NK-92 treated with Interleukin-12 subunit alpha and Interleukin-12 subunit beta, amount 100 ng/mL, for 24 hours (cell line): Measurements from ENCODE around the gene EXOC4.
"Not testable (repeated sequence)": the region's sequence is repeated elsewhere in the genome, so short reads cannot be mapped to it uniquely, and the experiment has no call there.

Experiments used
- DNase-seq: peaks from one replicate; lab custom pipeline; 2025; lab: John Stamatoyannopoulos, UW

EXOC4 gene

DNA sequence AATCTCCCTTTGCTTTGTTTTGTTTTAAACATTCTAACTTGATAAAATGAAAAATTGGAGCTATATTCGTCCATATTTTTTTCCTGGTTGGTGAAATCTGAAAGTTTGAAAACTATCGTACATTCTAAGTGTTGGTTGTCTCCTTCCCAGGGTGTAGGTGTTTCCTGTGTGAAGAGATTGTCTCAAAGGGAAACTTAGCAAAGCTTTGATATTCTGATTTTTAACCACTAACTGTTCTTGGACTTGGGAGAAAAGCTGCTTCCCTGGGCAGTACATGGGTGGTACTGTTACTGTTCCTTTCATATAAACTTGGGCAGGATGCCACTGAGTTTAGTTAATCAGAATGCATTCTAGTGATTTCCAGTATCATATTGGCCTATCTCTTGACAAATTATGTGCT lies 620.8 kb downstream of the EXOC4 start:
- no peak for DNase-seq

DNA sequence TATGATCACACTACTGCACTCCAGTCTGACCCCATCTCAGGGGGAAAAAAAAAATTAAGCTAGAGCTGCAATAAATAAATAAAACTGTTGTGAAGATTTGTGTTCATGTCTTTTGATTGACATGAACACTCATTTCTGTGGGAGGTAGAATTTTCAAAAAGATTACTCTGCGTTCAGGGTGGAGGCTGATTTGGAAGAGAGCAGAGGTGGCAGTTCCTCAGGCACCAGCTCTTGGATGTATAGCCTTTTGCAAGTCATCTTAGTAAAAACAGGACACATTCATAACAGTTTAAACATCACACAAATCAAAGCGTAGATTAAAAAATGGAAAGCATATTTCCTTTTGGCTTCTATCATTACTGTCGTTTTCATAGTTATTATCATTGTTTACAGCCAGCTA lies 630.7 kb downstream of the EXOC4 start:
- DNase-seq: no peak

DNA sequence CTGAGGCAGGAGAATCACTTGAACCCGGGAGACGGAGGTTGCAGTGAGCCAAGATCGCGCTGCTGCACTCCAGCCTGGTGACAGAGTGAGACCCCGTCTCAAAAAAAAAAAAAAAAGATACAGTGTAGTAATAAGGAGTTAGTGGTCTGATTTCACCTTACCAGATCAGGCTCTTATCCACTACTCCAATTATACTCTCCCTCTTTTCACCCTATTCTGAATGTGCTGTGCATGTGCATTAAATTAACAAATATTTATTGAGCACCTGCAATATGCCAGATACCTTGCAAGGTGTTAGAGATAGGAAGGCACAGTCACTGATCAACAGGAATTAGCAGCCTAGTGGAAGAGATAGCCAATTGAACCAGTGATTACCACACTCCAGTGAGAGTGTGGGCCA lies 632.3 kb downstream of the EXOC4 start:
- DNase-seq: no peak

DNA sequence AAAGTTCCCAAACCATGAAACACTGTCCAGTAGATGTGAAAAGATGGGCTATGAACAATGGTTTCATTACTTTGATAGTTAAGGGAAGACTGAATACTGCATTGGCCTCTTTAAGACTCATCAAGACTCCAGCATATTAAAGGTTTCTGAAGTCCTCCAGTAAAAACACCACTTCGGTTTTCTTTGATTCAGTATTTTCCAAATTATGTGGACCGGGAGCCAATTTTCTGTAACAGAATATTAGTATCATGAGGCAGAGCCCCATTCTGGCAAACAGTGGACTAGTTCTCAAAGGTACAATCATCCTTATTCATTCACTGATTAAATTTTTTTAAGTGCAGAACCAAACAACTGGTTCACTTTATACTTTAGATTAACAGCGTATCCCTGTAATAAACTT lies 633.2 kb downstream of the EXOC4 start:
- DNase-seq: no peak

DNA sequence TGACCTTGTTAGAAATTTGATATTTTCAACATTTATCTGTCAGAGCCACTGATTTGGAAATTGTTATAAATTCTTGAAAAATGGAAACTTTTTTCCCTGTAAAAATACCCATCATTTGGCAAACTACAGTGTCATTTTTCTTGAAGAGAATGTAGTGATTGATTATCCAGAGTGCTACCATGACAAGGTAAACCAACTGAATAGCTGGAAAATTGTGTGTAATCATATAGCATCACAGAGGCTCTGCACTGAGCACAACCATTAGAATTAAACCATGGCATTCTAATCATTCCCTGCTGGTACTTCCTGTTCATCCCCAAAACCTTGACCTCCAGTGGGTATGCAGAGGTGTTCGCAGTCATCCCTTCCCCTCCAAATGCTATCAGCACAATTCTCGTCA lies 633.9 kb downstream of the EXOC4 start:
- DNase-seq: no peak

DNA sequence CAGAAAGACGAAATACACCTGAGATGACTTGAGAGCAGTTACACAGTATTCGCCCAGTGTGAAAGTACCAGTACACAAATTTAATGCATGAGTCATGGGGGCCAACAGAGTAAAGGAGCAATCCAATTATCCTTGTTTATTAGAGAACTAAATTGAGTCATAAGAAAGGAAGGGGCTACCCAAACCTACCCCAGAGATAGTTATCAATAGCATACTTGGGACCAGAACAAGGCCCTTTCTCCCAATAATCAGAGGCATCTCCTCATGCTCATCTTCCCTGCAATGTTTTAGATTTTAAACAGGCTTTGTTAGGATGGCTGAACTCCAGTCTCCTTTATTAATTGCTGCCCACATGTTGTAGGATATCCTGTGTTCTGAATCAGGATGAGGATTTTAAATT lies 634.6 kb downstream of the EXOC4 start:
- no peak for DNase-seq

DNA sequence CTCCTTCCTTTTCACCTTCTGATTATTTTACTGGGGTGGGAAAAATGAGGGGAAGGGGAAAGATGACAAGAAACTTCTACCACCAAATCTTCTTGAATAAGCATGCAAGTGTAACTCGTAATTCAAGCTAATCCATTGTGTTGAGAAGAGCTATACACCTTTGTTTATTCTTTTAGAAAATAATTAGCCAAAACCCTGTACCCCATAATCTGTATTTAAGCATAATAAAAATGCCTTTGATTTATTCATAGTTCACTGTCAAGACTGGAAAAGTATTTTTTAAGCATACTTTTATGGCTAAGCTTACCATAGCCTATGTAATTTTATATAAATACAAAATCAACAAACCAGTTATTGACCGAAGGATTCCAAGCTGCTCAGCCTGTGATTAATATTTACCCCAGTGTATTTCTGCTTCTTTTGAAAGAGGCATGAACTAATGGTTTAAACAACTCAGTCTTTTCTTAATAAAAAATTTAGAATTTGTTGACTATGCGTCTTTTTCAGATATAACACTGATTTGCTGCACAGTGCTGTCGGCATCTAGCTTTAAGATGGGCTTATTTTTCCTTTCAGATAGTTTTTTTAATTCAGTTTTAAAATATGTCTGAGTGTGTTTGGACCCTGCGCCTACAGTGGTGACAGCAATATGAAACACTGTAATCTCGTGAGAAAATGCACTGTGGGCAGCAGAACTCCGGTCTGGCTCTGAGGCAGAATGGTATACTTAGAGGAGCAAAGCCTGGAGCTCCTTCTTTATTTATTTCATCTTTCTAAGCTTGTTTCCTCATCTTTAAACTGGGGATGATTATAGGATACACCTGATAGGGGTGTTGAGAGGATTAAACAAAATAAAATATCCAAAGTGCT lies 635.4 kb downstream of the EXOC4 start:
- DNase-seq: no peak

DNA sequence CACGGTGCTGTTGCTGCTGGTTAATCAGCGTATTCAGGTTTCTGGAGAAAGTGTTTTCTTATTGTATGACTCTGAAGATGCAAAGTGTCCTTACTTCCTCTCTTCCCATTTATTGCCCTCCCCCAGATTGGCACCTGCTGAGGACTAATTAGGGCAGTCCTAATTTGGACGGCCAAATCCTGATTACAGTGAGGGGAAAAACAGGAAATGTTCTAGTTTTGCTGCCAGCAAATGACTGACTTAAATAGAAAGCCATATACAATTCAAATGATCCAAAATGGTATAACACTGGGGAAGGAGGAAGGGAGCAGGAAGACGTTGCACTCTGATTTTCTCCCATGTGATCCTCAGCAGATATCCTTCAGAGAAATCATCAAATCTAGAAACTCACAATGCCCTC lies 651.9 kb downstream of the EXOC4 start:
- DNase-seq: no peak

DNA sequence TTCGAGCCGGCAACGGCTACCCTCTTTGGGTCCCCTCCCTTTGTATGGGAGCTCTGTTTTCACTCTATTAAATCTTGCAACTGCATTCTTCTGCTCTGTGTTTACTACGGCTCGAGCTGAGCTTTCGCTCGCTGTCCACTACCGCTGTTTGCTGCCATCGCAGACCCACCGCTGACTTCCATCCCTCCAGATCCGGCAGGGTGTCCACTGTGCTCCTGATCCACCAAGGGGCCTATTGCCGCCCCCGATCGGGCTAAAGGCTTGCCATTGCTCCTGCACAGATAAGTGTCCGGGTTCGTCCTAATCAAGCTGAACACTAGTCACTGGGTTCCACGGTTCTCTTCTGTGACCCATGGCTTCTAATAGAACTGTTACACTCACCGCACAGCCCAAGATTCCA lies 653.7 kb downstream of the EXOC4 start:
- DNase-seq: not testable (repeated sequence)

DNA sequence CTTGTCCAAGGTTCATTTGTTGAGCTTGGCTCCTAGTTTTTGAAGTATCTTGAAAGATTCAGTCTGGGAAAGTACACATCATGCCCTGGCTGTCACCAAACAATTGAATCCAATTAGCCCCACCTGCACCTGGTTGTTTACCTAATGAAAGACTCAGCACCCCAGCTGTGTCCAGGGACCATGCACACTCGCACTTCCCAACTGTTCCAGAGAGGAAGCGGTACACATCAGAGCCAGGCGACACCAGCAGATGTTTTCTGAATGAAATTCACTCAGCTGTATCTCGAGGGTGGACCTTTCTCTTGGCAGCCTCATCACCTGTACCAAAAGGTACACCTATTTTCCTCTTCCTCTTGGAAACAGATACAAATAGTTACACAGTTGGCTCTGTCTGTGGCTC lies 657.9 kb downstream of the EXOC4 start:
- DNase-seq: no peak

DNA sequence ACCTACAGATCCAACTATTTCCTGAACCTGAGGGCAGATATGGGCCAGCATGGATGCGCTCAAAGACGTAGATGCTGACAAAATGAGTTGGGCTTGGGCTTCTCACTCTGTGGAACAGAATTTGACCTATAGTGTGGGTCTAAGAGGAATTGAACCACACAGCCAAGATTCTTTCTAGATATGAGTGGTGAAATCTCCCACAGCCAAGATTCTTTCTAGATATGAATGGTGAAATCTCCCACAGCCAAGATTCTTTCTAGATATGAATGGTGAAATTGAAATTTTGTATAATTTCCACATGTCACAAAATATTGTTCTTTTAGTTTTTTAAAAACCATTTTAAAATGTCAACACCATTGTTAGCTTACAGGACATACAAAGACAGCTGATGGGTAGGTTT lies 658.8 kb downstream of the EXOC4 start:
- no peak for DNase-seq

DNA sequence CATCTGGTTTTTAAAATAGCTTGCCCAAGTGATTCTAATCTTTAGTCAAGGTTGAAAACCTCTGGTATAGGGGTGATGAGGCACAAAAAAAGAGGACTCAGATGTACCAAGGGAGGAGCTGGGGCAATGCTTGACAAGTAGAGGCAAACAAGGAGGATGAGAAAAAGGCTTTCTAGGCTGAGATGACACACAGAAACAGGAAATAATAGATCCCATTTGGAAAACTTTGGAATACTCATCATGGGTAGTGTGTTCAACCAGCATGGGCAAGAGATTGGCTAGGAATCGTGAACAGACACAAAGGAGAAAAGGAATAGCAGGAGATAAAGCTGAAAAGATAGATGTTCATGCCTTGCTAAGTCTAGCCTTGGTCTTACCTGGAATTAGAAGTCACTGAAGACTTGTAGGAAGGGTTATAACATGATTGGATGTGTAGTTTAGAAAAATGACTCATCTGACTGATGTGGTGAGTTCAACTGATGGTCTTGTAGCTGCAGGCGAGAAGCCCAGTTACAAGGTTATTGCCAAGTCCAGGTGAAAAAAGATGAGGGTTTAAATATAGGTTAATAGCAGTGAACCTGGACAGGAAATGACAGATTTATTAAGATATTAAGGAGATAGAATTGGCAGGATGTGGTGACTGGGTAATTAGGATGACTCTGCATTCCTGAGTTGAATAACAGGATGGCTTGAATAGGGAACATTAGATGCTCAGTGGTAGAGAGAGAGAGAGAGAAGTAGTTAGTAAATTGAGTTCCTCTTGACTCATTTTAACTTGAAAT lies 660.2 kb downstream of the EXOC4 start:
- DNase-seq: no peak

DNA sequence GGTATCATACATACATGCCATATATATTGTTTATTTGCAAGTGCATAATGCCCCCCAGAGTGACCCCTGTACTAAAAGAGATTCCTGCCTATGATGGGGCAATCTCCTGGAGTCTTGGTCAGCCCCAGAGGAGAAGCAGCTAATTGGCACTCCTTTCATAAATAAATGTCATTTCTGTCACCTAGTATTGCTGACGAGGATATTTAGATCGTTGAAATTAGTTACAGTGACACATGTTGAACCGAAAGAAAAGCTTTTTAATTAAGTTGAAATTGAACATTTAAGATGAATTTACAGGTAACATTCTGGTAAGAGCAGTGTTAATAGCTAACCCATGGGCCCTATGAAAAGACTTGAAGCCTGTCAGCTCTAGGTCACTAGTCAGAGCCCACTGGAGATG lies 663.7 kb downstream of the EXOC4 start:
- no peak for DNase-seq

DNA sequence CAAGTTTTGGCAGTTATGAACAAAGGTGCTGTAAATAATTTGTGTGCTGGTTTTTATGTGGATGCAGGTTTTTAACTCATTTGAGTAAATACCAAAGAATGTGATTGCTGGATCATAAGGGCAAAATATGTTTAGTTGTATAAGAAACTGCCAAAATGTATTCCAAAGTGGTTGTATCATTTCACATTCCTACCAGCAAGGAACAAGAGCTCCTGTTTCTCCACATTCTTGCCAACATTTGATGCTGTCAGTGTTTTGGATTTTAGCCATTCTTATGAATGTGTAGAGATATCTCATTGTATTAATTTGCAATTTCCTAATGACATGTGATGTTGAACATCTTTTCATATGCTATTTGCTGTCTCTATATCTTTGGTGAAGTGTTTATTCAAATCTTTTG lies 666.9 kb downstream of the EXOC4 start:
- DNase-seq: no peak

DNA sequence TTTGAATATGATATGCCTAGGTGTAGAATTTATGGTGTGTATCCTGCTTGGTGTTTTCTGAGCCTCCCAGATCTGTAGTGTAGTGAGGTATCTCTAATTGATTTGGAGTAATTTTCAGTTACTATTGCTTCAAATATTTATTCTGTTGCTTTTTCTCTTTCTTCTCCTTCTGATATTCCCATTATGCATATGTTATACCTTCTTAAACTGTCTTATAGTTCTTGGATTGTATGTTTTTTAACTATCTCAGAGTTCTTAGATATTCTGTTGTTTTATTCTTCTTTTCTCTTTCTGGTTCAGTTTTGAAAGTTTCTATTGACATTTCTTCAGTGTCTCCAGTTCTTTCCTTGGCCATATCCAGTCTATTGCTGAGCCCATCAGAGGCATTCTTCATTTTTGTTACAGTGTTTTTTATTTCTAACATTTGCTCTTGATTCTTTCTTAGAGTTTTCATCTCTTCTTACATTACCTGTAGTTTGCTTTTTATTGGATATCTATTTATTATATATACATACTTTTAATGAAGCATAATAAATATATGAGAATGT lies 668.8 kb downstream of the EXOC4 start:
- no peak for DNase-seq

DNA sequence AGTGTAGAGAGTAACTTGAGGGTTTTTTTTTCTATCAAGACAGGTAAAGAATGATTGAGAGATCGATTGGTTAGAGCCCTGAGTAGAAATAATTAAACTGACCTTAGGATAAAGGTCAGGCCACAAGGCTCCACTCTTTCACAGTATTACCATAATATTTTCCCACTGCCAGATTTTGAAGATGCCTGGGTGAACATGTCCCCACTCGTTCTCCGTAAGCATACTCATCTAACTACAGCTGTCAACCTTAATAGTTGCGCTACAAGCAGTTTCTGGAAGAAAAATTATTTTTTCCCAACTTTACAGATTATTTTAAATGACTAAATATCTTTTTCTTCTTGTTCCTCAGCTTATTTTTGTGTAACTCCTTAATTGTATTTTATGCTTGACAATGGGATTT lies 671.1 kb downstream of the EXOC4 start:
- no peak for DNase-seq

DNA sequence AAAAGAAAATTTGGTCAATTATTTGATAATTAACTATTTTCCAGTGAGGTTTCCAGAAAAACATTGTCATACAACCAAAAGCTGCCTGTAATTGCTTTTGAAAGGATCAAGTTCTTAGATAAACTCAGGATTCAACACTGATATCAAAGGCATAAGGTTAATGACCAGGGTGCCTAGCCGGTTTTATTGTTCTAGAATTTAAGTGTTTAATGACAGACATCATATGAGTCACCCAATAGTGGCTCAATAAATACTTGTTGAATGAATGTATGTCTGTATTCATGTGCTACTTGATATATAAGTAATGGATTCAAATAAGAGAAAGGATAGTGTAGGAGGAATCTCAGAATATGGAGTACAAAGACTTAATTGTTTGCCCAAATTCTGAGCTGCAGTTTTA lies 678.2 kb downstream of the EXOC4 start:
- DNase-seq: no peak

DNA sequence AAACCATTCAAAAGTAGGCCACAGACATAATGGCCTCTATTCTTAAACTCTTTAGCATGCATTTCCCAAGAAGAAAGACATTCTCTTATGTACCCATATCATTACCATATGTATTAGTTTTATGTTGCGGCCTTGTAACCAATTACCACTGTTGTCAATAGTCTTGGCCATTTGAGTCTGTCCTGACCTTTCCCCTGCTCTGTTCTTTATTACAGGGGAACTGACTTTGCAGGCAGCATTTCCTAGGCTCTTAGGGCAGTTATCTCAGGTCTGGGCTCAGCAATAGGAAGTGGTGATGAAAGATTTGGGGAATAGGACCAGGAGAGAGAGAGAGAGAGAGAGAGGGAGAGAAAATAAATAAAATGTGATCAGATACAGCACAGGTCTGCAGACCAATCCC lies 679.7 kb downstream of the EXOC4 start:
- no peak for DNase-seq

DNA sequence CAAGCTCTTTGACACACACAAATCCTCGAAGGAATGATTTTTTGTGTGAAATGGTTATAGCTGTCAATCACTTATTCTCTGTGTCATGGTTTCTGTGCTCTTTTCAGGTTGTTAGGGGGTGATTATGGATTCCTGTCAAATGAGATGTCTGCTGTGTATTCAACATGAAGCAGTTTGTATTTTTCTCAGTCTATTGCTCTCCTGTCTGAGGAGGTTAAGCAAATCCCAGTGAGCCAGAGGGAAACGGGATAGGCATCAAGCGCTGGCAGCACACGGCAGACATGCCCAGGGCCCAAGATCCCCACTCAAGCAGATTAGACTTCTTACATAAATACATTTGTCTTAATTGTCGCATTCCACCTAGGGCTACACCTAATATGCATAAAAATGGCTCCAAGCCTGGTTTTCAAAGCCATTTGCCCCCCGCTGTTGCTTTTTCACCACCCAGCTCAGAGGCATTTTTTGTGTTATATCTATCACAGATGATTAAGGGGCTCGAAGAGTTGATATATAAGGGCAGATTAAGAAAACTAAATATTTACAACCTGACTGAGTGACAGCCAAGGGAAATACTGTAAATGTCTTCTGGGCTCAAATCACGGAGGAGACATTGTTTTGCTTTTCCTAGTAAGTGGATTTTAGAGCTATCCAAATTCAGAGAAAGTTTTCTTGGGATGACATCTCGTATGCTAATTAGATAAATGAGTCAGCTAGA lies 681.5 kb downstream of the EXOC4 start:
- DNase-seq: no peak

DNA sequence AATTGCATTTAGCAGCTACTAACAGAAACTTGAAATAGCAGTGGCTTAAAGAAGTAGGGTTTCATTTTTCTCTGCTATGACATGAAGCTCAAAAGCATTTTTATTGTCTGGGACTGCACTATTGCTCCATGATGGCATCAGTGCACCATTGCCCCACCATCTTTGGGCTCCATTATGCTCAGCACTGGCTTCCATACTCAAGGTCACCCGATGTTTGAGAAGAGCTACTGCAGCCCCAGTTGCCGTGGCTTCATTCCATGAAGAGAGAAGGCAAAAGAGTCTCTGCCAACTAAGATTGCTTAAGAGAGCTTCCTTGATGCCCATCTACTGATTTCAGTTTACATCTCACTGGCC lies 682.1 kb downstream of the EXOC4 start:
- no peak for DNase-seq

DNA sequence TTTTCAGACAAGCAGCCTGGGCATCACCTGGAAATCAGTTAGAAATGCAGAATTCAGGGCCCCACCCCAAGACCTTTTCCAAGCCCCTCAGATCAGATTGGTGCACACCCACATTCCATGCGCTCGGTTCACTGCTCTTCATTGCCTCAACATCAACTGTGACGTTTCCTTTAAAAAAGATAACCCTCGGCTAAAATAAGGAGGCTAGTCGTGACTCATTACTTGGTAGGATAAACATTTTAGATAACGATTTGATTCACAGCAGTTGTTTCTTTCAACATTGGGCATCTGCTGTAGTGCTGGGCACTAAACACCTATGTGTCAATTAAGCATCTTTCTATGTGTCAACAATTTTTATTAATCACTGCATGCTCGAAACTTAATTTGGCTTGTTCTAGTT lies 683.2 kb downstream of the EXOC4 start:
- no peak for DNase-seq

DNA sequence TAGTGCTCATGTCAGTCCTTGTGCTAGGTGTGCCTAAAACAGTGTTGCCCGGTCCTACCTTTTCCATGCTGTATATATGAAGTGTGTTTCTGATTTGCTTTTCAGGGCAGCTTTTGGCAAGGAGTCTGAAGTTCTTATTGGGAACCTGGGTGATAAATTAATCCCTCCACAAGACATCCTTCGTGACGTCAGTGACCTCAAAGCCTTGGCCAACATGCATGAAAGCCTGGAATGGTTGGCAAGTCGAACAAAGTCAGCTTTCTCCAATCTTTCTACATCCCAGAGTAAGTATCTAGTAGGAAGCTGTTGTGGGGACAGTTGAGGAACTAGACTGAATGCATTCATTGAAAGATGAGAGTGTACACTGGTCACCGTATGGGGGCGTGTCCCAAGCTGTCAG lies 684.9 kb downstream of the EXOC4 start:
- DNase-seq: no peak

DNA sequence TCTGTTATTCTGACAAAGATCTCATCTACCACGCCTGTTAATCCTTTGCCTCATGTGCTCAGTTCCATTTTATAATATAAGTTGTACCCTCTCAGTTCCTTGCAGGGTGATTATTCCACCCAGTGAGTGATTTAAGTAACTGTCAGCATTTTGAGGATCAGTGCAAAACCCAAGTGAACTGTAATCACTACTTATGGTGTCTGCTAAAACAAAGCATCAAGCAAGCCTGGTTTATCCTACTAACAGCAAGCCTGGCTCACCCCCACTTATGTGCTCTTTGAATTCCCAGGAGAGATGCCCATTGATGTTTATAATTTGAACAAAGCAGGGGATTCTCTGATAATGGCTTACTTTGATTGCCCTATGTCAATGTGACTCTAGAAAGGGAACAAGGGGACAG lies 687.5 kb downstream of the EXOC4 start:
- no peak for DNase-seq
